B cell (primary cell): ENCODE data around the gene ARL14EPL. TPM values are rescaled to one million over a fixed set of nuclear protein-coding genes. Genes with fewer than 3 reads are reported as not detected.

Experiments
- ATAC-seq: fragments of 200-7000 bp; cut with Tn5 transposase; one replicate; pipeline ENCODE4 v1.10.0; 2021; ENCODE audit warnings: low read depth, mild to moderate bottlenecking, moderate number of reproducible peaks, moderate library complexity
- CTCF ChIA-PET: fragments of 350-600 bp; sonication (Branson Sonifier 250); formaldehyde crosslinking; loops from one replicate; lab custom pipeline; 2021; ENCODE audit warnings: antibody characterized with exemption, inconsistent platforms; lab: Charles Lee
- POLR2A ChIA-PET: fragments of 350-600 bp; sonication (Branson Sonifier 250); formaldehyde crosslinking; loops from one replicate; lab custom pipeline; 2021; ENCODE audit warnings: antibody characterized with exemption; lab: Charles Lee
- DNase-seq: peaks from one replicate; pipeline ENCODE4 v3.0.0; 2013
- H2AFZ ChIP-seq: 2 replicates; pipeline ENCODE4 v1.6.1; 2012; ENCODE audit warnings: mild to moderate bottlenecking, low read depth, low read length; ENCODE audit not compliant: insufficient read depth, poor library complexity, severe bottlenecking
- H3K27ac ChIP-seq, 2 donors: 1 replicate in 1 of 2; 2 replicates in 1 of 2; pipeline ENCODE4 v1.5.1; 2012 to 2013; ENCODE audit warnings: low read length in 2 of 2, mild to moderate bottlenecking in 2 of 2, moderate library complexity in 1 of 2
- H3K27me3 ChIP-seq, 4 experiments: fragments of 200-600 bp in 1 of 4; sonication (generic) in 1 of 4; replicated peaks in 1 of 4; 1 replicate in 2 of 4; 2 replicates in 2 of 4; pipeline versions ENCODE4 v1.6.1 to v1.7.0; 2013 to 2016; ENCODE audit warnings: low read length in 3 of 4, mild to moderate bottlenecking in 2 of 4, mixed read lengths in 1 of 4, moderate library complexity in 1 of 4; ENCODE audit not compliant: insufficient read depth in 4 of 4, control insufficient read depth in 3 of 4; ENCODE audit errors: control extremely low read depth in 1 of 4
- H3K36me3 ChIP-seq, 2 experiments: replicated peaks in 1 of 2; 1 replicate in 1 of 2; 2 replicates in 1 of 2; pipeline versions ENCODE4 v1.6.1 to v1.7.1; 2013; ENCODE audit warnings: low read length in 1 of 2; ENCODE audit not compliant: insufficient read depth in 2 of 2, control insufficient read depth in 1 of 2; ENCODE audit errors: control extremely low read depth in 1 of 2, extremely low read depth in 1 of 2
- H3K4me1 ChIP-seq, 2 donors: fragments of 200-600 bp in 1 of 2; sonication (generic) in 1 of 2; 1 replicate in 1 of 2; 2 replicates in 1 of 2; pipeline versions ENCODE4 v1.5.1 to v1.6.1; 2013 to 2017; ENCODE audit warnings: low read length in 2 of 2; ENCODE audit not compliant: control insufficient read depth in 2 of 2, insufficient read depth in 2 of 2
- H3K4me2 ChIP-seq: replicated peaks from 2 replicates; pipeline ENCODE3; 2012; ENCODE audit warnings: mild to moderate bottlenecking, low read depth, low read length; ENCODE audit not compliant: poor library complexity, severe bottlenecking
- H3K4me3 ChIP-seq, 5 experiments: fragments of 200-600 bp in 1 of 5; sonication (generic) in 1 of 5; 1 replicate in 3 of 5; 2 replicates in 2 of 5; pipeline versions ENCODE4 v1.5.1 to v1.7.0; 2011 to 2016; ENCODE audit warnings: low read length in 4 of 5, mild to moderate bottlenecking in 4 of 5, low read depth in 2 of 5, control low read depth in 1 of 5, moderate library complexity in 1 of 5; ENCODE audit not compliant: insufficient read depth in 1 of 5; ENCODE audit errors: control extremely low read depth in 1 of 5, extremely low read depth in 1 of 5
- H3K79me2 ChIP-seq: fragments of 200-600 bp; sonication (generic); one replicate; pipeline ENCODE4 v1.6.0; 2016; ENCODE audit warnings: low read length; ENCODE audit not compliant: control insufficient read depth, insufficient read depth
- H3K9ac ChIP-seq: fragments of 200-600 bp; sonication (generic); 2 replicates; pipeline ENCODE4 v1.6.1; 2017; ENCODE audit warnings: mild to moderate bottlenecking, low read length, moderate library complexity
- H3K9me3 ChIP-seq, 3 donors: one replicate each; pipeline versions ENCODE4 v1.6.1 to v1.7.1; 2013; ENCODE audit warnings: low read length in 2 of 3; ENCODE audit not compliant: control insufficient read depth in 2 of 3, insufficient read depth in 1 of 3; ENCODE audit errors: control extremely low read depth in 1 of 3
- H4K20me1 ChIP-seq: 2 replicates; pipeline ENCODE4 v1.6.0; 2012; ENCODE audit warnings: mild to moderate bottlenecking, low read length; ENCODE audit not compliant: insufficient read depth, control insufficient read depth, poor library complexity, severe bottlenecking
- H3K27ac Mint-ChIP-seq: one replicate; pipeline ENCODE4 v1.8.0; 2021; ENCODE audit warnings: mixed read lengths
- H3K27me3 Mint-ChIP-seq: one replicate; pipeline ENCODE4 v1.8.0; 2021; ENCODE audit warnings: mixed read lengths
- H3K4me1 Mint-ChIP-seq: one replicate; pipeline ENCODE4 v1.8.0; 2021; ENCODE audit warnings: mixed read lengths
- H3K4me3 Mint-ChIP-seq: one replicate; pipeline ENCODE4 v1.8.0; 2021; ENCODE audit warnings: mixed read lengths
- H3K9me3 Mint-ChIP-seq: one replicate; pipeline ENCODE4 v1.8.0; 2022; ENCODE audit warnings: mixed read lengths; ENCODE audit not compliant: insufficient read depth
- EZH2 ChIP-seq: IDR thresholded peaks from 2 replicates; pipeline ENCODE4 v1.6.1; 2012; ENCODE audit warnings: borderline replicate concordance, low read depth, mild to moderate bottlenecking, moderate library complexity, low read length; ENCODE audit not compliant: insufficient read depth, poor library complexity, severe bottlenecking
- WGBS: methylation state at CpG from one replicate; pipeline ENCODE4 v1.1.5; 2013; ENCODE audit warnings: missing lambda C conversion rate; ENCODE audit not compliant: insufficient coverage; 5-methylcytosine and 5-hydroxymethylcytosine counted together
- intact Hi-C: fragments of 100-400 bp; cut with micrococcal nuclease; formaldehyde crosslinking; loops from one replicate; pipeline ENCODE4 v1.10.0; 2022
- polyA plus RNA-seq: library from polyadenylated mRNA; depleted of rRNA; stranded (reverse); fragments of >200 nt; gene quantifications from 2 replicates; pipeline ENCODE4 v1.2.3, GENCODE V29; 2012
- total RNA-seq, 2 donors: library from RNA; stranded (reverse); fragments of 120-200 nt in 1 of 2; gene quantifications; 1 replicate in 1 of 2; 2 replicates in 1 of 2; pipeline versions ENCODE4 v1.2.3 to v1.2.4, GENCODE V29; 2013 to 2022
- TF ChIP-seq, protein P1 (sequence below): fragments of 200-600 bp; IDR thresholded peaks from one replicate; pipeline ENCODE4 v1.8.0; 2022; ENCODE audit warnings: antibody characterized with exemption, mild to moderate bottlenecking

The ARL14EPL gene
- total and polyA plus RNA-seq, 2 donors (not counting 1 experiment from before 2014, with no cell fraction given), result 0.19 TPM; not detected in 1

DNA sequence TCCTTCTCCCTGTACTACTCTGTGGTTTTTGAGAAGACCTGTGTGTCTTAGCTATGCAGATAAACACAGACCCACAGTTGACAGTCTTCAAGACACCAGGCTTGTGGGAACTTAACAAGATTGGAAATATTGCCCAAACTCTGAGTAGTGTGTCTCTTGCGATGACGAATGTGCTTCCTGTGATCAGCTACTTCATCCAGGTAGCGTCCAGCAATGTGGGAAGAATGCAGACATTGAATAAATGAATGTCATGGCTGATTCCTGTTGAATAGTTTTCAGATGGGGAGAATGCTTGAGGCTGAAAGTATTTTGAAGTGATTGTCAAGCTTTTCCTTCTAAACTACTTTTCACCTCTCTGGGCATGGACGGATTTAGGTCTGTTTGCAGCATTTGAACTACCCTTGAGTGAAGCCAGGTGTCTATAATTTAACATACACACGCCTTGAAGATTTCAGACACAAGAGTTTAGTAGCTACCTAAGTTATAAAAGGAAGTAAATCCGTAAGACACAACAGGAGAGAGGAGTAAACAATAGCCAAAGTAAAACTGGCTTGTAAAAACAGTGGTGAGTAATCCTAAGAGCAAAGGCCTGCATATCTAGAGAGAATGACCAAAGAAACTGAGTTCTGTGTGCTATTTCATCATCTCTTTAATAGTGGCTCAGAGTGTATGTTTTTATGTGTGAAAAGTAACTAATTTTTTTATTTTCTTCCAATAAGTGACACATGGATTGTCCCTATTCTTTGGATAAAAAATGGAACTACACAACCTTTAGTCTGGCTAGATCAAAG lies 30.0 kb upstream of the ARL14EPL start:
- DNase-seq (no peak), ATAC-seq (no peak)
- Histone ChIP-seq H3K27me3 (no peaks in the 10 kb centered on the region), H3K9me3 (no peaks in the 10 kb centered on the region), H3K4me3 (no peak overlapping the region), H3K4me1 (no peaks in the 10 kb centered on the region), H2AFZ (no peak overlapping the region), H3K36me3 (no peaks in the 10 kb centered on the region), H4K20me1 (no peaks in the 10 kb centered on the region), H3K4me2 (no peak overlapping the region), H3K79me2 (no peaks in the 10 kb centered on the region), H3K27ac (no peak overlapping the region), H3K9ac (no peak overlapping the region)
- TF ChIP-seq, protein P1, sequence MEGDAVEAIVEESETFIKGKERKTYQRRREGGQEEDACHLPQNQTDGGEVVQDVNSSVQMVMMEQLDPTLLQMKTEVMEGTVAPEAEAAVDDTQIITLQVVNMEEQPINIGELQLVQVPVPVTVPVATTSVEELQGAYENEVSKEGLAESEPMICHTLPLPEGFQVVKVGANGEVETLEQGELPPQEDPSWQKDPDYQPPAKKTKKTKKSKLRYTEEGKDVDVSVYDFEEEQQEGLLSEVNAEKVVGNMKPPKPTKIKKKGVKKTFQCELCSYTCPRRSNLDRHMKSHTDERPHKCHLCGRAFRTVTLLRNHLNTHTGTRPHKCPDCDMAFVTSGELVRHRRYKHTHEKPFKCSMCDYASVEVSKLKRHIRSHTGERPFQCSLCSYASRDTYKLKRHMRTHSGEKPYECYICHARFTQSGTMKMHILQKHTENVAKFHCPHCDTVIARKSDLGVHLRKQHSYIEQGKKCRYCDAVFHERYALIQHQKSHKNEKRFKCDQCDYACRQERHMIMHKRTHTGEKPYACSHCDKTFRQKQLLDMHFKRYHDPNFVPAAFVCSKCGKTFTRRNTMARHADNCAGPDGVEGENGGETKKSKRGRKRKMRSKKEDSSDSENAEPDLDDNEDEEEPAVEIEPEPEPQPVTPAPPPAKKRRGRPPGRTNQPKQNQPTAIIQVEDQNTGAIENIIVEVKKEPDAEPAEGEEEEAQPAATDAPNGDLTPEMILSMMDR, result no peak
- no peak for TF ChIP-seq EZH2
- H3K4me3 Mint-ChIP-seq, result no peak overlapping the region
- H3K4me1 Mint-ChIP-seq, result no peaks in the 10 kb centered on the region
- ChIA-PET CTCF (no interaction called here), POLR2A (no interaction called here)
- H3K9me3 Mint-ChIP-seq, result no peaks in the 10 kb centered on the region
- H3K27me3 Mint-ChIP-seq, result peaks cover 3% of the 10 kb centered on the region
- H3K27ac Mint-ChIP-seq, result no peak overlapping the region
- 87% methylated on average over 4 of the region's 6 CpGs for WGBS
- intact Hi-C loops, result no loop called here

DNA sequence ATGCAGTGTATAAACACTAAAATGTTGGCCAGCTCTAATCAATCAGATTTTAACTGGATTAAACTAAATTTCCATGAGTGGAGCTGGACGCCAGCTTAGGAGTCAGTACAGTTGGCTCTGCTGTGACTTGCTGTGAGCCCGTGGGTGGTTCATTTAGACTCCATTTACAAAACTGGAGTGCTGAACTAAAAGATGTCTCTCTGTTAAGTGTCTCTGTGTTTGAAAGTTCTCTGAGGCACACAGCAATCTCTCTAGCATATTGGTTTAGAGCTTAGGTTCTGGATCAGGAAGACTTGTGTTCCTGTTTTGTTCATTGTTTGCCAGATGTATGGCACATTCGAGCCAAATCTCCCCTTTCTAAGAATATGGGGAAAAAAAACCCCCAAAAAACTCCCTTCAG lies 28.0 kb upstream of the ARL14EPL start:
- Histone ChIP-seq H3K4me2 (no peak overlapping the region), H3K27ac (no peak overlapping the region), H3K27me3 (no peaks in the 10 kb centered on the region), H3K4me1 (no peaks in the 10 kb centered on the region), H3K79me2 (no peaks in the 10 kb centered on the region), H4K20me1 (no peaks in the 10 kb centered on the region), H3K4me3 (no peak overlapping the region), H3K9ac (no peak overlapping the region), H3K9me3 (no peaks in the 10 kb centered on the region), H2AFZ (no peak overlapping the region), H3K36me3 (no peaks in the 10 kb centered on the region)
- Mint-ChIP-seq H3K27ac (no peak overlapping the region), H3K9me3 (no peaks in the 10 kb centered on the region), H3K4me1 (no peaks in the 10 kb centered on the region), H3K27me3 (no peaks in the 10 kb centered on the region), H3K4me3 (no peak overlapping the region)
- no peak for DNase-seq
- ChIA-PET CTCF (no interaction called here), POLR2A (no interaction called here)
- TF ChIP-seq, protein P1, result no peak
- no peak for TF ChIP-seq EZH2
- 100% methylated on average over 2 of the region's 3 CpGs for WGBS
- intact Hi-C loops, result no loop called here
- ATAC-seq, result no peak
